HepG2 (cell line): ENCODE results near the gene TRIM15. TPM values are rescaled to one million over a fixed set of nuclear protein-coding genes. Genes with fewer than 3 reads are reported as not detected.

ENCODE experiments used
- HOXA5 ChIP-seq: sonication (generic); formaldehyde crosslinking; IDR thresholded peaks from 2 replicates; pipeline ENCODE4 v1.4.0; 2020; ENCODE audit warnings: missing genetic modification reagents
- MEIS2 ChIP-seq: sonication (generic); formaldehyde crosslinking; IDR thresholded peaks from 2 replicates; pipeline ENCODE4 v1.9.0; 2021; ENCODE audit warnings: mild to moderate bottlenecking, missing genetic modification reagents
- SIN3A ChIP-seq: IDR thresholded peaks from 2 replicates; pipeline ENCODE4 v1.6.1; 2011; ENCODE audit warnings: low read depth, mild to moderate bottlenecking, control low read depth, low read length, borderline replicate concordance
- TMF1 ChIP-seq: sonication (generic); formaldehyde crosslinking; IDR thresholded peaks from 2 replicates; pipeline ENCODE4 v1.8.1; 2022; ENCODE audit warnings: low read depth, missing genetic modification reagents
- ZNF296 ChIP-seq: sonication (generic); formaldehyde crosslinking; conservative IDR thresholded peaks from 2 replicates; pipeline ENCODE4 v1.5.0; 2020; ENCODE audit warnings: mild to moderate bottlenecking, missing genetic modification reagents
- ZNF598 ChIP-seq: sonication (generic); formaldehyde crosslinking; IDR thresholded peaks from 2 replicates; pipeline ENCODE4 v1.5.1; 2020; ENCODE audit warnings: mild to moderate bottlenecking, missing genetic modification reagents, borderline replicate concordance
- ZNF629 ChIP-seq: sonication (generic); formaldehyde crosslinking; conservative IDR thresholded peaks from 2 replicates; pipeline ENCODE4 v1.5.0; 2020; ENCODE audit warnings: missing genetic modification reagents
- ZNF772 ChIP-seq: sonication (generic); formaldehyde crosslinking; IDR thresholded peaks from 2 replicates; pipeline ENCODE4 v1.5.0; 2020; ENCODE audit warnings: mild to moderate bottlenecking, missing genetic modification reagents
- polyA plus RNA-seq, 8 experiments: library from polyadenylated mRNA; depleted of rRNA in 3 of 8; stranded (reverse) in 7 of 8; unstranded in 1 of 8; fragments of >200 nt; fragmentation: Illumina TruSeq in 4 of 8; extraction: Trizol in 4 of 8; gene quantifications; 2 replicates each; pipeline versions ENCODE4 v1.2.1 to v1.2.3, GENCODE V29; 2011 to 2016; ENCODE audit warnings: low read depth in 4 of 8, missing spikeins in 1 of 8, mixed read lengths in 1 of 8; ENCODE audit not compliant: insufficient read depth in 1 of 8
- total RNA-seq, 5 experiments: library from RNA; depleted of rRNA; stranded (reverse); fragments of >200 nt; fragmentation: Illumina TruSeq; extraction: Trizol; gene quantifications; 2 replicates each; pipeline ENCODE4 v1.2.3, GENCODE V29; 2016; ENCODE audit warnings: low read depth in 1 of 5
- TF ChIP-seq, protein P1 (sequence below): sonication (generic); formaldehyde crosslinking; IDR thresholded peaks from 2 replicates; pipeline ENCODE4 v1.5.1; 2020; ENCODE audit warnings: missing genetic modification reagents, mild to moderate bottlenecking, borderline replicate concordance
- TF ChIP-seq, protein P2 (sequence below): fragments of 450-650 bp; IDR thresholded peaks from 2 replicates; pipeline ENCODE4 v1.6.1; 2016
- TF ChIP-seq, protein P3 (sequence below): sonication (generic); formaldehyde crosslinking; IDR thresholded peaks from 2 replicates; pipeline ENCODE4 v1.4.0; 2020; ENCODE audit warnings: mild to moderate bottlenecking, missing genetic modification reagents
- TF ChIP-seq, protein P4 (sequence below): sonication (generic); formaldehyde crosslinking; IDR thresholded peaks from 2 replicates; pipeline ENCODE4 v1.8.0; 2022; ENCODE audit warnings: mild to moderate bottlenecking, missing genetic modification reagents; ENCODE audit not compliant: insufficient replicate concordance
- TF ChIP-seq, protein P5 (sequence below): sonication (generic); formaldehyde crosslinking; IDR thresholded peaks from 2 replicates; pipeline ENCODE4 v1.4.0; 2020; ENCODE audit warnings: missing genetic modification reagents

TRIM15 gene
- total and polyA plus RNA-seq, 2 of the 13 experiments (the other 11 are each of a cell fraction or from before 2014, with no cell fraction given) = 35.1 to 38.2 TPM

DNA sequence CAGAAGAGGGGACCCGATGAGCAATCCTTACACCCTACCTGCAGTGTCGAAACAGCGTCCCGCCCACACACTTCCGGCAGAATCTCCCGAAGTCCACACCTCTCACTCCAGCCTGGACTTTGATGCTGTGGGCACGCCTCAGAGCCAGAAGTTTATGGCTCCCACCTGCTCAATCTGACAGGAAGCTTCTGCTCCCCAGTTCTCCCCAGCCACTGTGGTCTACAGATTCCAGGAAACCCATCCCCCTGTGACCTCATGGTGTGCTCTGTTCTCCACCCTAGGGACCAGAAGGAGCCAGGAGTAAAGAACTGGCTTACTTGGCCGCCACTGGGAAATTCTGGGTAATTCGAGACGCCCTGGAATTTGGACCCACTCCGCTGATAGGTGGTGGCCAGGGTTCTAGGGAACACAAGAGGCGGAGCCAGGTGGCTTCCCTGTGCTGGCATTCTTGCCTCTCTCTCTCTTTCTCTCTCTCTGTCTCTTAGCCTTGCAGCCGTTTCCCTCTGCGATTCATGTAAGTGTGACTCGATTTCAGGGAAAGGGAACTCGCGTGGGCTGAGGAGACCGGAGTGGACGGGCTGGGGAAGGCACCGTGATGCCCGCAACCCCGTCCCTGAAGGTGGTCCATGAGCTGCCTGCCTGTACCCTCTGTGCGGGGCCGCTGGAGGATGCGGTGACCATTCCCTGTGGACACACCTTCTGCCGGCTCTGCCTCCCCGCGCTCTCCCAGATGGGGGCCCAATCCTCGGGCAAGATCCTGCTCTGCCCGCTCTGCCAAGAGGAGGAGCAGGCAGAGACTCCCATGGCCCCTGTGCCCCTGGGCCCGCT is at the start of gene TRIM15 (continued):
- TF ChIP-seq, protein P1, sequence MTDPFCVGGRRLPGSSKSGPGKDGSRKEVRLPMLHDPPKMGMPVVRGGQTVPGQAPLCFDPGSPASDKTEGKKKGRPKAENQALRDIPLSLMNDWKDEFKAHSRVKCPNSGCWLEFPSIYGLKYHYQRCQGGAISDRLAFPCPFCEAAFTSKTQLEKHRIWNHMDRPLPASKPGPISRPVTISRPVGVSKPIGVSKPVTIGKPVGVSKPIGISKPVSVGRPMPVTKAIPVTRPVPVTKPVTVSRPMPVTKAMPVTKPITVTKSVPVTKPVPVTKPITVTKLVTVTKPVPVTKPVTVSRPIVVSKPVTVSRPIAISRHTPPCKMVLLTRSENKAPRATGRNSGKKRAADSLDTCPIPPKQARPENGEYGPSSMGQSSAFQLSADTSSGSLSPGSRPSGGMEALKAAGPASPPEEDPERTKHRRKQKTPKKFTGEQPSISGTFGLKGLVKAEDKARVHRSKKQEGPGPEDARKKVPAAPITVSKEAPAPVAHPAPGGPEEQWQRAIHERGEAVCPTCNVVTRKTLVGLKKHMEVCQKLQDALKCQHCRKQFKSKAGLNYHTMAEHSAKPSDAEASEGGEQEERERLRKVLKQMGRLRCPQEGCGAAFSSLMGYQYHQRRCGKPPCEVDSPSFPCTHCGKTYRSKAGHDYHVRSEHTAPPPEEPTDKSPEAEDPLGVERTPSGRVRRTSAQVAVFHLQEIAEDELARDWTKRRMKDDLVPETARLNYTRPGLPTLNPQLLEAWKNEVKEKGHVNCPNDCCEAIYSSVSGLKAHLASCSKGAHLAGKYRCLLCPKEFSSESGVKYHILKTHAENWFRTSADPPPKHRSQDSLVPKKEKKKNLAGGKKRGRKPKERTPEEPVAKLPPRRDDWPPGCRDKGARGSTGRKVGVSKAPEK (CRISPR knock-in tag) = peak; percentile 92; the same call in 1 of the 2 replicates
- TF ChIP-seq, protein P2, sequence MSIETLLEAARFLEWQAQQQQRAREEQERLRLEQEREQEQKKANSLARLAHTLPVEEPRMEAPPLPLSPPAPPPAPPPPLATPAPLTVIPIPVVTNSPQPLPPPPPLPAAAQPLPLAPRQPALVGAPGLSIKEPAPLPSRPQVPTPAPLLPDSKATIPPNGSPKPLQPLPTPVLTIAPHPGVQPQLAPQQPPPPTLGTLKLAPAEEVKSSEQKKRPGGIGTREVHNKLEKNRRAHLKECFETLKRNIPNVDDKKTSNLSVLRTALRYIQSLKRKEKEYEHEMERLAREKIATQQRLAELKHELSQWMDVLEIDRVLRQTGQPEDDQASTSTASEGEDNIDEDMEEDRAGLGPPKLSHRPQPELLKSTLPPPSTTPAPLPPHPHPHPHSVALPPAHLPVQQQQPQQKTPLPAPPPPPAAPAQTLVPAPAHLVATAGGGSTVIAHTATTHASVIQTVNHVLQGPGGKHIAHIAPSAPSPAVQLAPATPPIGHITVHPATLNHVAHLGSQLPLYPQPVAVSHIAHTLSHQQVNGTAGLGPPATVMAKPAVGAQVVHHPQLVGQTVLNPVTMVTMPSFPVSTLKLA = peak; percentile 36; the same call in 1 of the 2 replicates
- TF ChIP-seq TMF1 (CRISPR knock-in tag) = peak; percentile 79; the same call in 1 of the 2 replicates
- TF ChIP-seq, protein P3, sequence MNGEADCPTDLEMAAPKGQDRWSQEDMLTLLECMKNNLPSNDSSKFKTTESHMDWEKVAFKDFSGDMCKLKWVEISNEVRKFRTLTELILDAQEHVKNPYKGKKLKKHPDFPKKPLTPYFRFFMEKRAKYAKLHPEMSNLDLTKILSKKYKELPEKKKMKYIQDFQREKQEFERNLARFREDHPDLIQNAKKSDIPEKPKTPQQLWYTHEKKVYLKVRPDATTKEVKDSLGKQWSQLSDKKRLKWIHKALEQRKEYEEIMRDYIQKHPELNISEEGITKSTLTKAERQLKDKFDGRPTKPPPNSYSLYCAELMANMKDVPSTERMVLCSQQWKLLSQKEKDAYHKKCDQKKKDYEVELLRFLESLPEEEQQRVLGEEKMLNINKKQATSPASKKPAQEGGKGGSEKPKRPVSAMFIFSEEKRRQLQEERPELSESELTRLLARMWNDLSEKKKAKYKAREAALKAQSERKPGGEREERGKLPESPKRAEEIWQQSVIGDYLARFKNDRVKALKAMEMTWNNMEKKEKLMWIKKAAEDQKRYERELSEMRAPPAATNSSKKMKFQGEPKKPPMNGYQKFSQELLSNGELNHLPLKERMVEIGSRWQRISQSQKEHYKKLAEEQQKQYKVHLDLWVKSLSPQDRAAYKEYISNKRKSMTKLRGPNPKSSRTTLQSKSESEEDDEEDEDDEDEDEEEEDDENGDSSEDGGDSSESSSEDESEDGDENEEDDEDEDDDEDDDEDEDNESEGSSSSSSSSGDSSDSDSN (CRISPR knock-in tag) = peak; percentile 87
- peak; percentile 54; the same call in 1 of the 2 replicates for TF ChIP-seq MEIS2 (CRISPR knock-in tag)
- peak; percentile 50; the same call in 1 of the 2 replicates for TF ChIP-seq SIN3A
- peak; percentile 5; the same call in 1 of the 2 replicates for TF ChIP-seq ZNF629 (CRISPR knock-in tag)
- TF ChIP-seq, protein P4, sequence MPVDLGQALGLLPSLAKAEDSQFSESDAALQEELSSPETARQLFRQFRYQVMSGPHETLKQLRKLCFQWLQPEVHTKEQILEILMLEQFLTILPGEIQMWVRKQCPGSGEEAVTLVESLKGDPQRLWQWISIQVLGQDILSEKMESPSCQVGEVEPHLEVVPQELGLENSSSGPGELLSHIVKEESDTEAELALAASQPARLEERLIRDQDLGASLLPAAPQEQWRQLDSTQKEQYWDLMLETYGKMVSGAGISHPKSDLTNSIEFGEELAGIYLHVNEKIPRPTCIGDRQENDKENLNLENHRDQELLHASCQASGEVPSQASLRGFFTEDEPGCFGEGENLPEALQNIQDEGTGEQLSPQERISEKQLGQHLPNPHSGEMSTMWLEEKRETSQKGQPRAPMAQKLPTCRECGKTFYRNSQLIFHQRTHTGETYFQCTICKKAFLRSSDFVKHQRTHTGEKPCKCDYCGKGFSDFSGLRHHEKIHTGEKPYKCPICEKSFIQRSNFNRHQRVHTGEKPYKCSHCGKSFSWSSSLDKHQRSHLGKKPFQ = peak; percentile 93
- TF ChIP-seq ZNF296 (CRISPR knock-in tag) = peak; percentile 28; the same call in 1 of the 2 replicates
- TF ChIP-seq, protein P5, sequence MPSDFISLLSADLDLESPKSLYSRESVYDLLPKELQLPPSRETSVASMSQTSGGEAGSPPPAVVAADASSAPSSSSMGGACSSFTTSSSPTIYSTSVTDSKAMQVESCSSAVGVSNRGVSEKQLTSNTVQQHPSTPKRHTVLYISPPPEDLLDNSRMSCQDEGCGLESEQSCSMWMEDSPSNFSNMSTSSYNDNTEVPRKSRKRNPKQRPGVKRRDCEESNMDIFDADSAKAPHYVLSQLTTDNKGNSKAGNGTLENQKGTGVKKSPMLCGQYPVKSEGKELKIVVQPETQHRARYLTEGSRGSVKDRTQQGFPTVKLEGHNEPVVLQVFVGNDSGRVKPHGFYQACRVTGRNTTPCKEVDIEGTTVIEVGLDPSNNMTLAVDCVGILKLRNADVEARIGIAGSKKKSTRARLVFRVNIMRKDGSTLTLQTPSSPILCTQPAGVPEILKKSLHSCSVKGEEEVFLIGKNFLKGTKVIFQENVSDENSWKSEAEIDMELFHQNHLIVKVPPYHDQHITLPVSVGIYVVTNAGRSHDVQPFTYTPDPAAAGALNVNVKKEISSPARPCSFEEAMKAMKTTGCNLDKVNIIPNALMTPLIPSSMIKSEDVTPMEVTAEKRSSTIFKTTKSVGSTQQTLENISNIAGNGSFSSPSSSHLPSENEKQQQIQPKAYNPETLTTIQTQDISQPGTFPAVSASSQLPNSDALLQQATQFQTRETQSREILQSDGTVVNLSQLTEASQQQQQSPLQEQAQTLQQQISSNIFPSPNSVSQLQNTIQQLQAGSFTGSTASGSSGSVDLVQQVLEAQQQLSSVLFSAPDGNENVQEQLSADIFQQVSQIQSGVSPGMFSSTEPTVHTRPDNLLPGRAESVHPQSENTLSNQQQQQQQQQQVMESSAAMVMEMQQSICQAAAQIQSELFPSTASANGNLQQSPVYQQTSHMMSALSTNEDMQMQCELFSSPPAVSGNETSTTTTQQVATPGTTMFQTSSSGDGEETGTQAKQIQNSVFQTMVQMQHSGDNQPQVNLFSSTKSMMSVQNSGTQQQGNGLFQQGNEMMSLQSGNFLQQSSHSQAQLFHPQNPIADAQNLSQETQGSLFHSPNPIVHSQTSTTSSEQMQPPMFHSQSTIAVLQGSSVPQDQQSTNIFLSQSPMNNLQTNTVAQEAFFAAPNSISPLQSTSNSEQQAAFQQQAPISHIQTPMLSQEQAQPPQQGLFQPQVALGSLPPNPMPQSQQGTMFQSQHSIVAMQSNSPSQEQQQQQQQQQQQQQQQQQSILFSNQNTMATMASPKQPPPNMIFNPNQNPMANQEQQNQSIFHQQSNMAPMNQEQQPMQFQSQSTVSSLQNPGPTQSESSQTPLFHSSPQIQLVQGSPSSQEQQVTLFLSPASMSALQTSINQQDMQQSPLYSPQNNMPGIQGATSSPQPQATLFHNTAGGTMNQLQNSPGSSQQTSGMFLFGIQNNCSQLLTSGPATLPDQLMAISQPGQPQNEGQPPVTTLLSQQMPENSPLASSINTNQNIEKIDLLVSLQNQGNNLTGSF (CRISPR knock-in tag) = no peak
- TF ChIP-seq HOXA5 = peak; percentile 28
- peak; percentile 45; the same call in 1 of the 2 replicates for TF ChIP-seq ZNF598 (CRISPR knock-in tag)
- TF ChIP-seq ZNF772 (CRISPR knock-in tag) = peak; percentile 87
